ENCODE results near the gene ARHGEF4. TPM values are rescaled to one million over a fixed set of nuclear protein-coding genes. Genes with fewer than 3 reads are reported as not detected.

ARHGEF4 gene
- 2.9 TPM for polyA plus RNA-seq (2012; ENCODE audit: insufficient read depth, insufficient read length)

DNA sequence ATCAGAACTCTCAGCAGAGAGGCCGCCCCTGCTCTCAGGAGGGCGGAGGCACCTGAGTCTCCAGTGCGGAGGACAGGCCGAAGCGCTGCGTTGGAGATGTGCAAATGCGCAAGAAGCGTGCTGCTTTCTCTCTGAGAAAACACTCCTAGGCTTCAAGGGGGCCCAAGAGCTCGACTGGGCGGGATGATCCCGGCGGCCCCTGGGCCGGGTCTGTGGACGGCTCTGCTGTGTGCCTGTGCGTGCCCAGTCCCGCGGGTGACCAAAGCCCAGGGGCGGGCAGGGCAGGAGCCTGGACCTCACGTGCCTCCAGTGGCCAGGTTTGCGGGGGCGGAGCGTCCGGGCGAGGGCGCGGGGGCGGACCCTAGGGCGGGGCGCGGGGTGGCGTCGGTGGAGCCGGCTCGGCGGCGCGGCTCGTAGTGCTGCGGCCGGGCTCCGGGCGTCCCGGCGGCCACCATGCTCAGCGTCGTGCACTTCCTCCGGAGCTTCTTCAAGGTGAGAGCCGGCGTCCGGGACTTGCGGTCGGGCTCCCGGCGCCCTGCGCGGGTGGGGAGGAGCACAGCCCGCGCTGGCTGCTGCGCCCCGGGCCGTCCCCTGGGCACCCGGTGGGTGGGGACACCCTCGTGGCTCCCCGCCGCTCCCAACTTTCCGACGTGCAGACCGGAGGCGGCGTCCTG is at the start of gene ARHGEF4:
TSS of gene ARHGEF4 (plus strand) at position 414 of the 674 bp plus-strand sequence. CDS start at position 454, 40 bp downstream.
- no peak for DNase-seq (ENCODE audit: low read depth, low spot score)
- H3K4me3 ChIP-seq (ENCODE audit: low read length): no peak within 1 kb of the TSS

DNA sequence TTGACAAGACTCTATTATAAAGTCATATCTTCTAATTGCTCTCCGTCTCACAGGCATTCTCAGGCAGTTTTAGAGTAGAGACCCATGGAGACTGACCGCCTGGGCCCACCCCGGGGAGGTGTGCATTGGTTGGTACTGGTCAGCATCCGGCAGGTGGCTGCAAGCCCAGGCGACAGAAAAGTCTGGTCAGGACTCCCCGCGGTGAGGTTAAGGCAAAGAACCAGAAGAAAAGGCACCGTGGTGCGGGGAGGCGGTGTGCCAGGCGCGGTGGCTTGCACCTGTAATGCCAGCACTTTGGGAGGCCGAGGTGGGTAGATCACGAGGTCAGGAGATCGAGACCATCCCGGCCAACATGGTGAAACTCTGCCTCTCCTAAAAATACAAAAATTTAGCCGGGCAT is 48.9 kb upstream of the ARHGEF4 start:
- DNase-seq (ENCODE audit: low read depth, low spot score): no peak
- no peak overlapping the region for H3K4me3 ChIP-seq (ENCODE audit: low read length)

- no peak overlapping the region for H3K4me3 ChIP-seq (ENCODE audit: low read length)
- DNase-seq (ENCODE audit: low read depth, low spot score): no peak
Measured at GRCh38 chr2:130790312-130790711, 46.4 kb upstream of the ARHGEF4 start.

- no peak overlapping the region for H3K4me3 ChIP-seq (ENCODE audit: low read length)
- DNase-seq (ENCODE audit: low read depth, low spot score): no peak
Measured at GRCh38 chr2:130790804-130791616, 45.7 kb upstream of the ARHGEF4 start.

GRCh38 chr2:130791617-130791939 is 45.1 kb upstream of the ARHGEF4 start:
- DNase-seq (ENCODE audit: low read depth, low spot score): no peak
- H3K4me3 ChIP-seq (ENCODE audit: low read length): no peak overlapping the region

- no peak for DNase-seq (ENCODE audit: low read depth, low spot score)
- no peak overlapping the region for H3K4me3 ChIP-seq (ENCODE audit: low read length)
Measured at GRCh38 chr2:130795431-130795830, 41.3 kb upstream of the ARHGEF4 start.

DNA sequence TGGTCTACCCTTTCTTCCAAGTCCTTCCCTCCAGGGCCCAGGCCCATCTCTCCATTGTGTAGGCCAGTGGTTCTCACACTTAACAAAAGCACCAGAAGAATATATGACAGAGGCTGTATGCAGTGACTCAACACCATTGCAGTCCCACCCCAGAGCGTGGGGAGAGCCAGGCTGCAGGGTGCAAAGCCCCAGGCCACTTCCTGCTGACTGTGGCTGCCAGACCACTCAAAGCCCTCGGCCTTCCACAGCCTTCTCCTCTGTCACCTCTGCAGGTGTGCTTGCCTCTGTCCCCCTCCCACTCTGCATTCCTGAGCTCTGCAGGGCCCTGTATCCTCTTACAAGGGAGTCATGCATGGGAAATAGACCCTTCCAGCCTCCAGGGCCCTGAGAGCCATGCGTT is 40.4 kb upstream of the ARHGEF4 start:
- DNase-seq (ENCODE audit: low read depth, low spot score): no peak
- no peak overlapping the region for H3K4me3 ChIP-seq (ENCODE audit: low read length)

- peak; percentile 68 for DNase-seq (ENCODE audit: low read depth, low spot score)
- H3K4me3 ChIP-seq (ENCODE audit: low read length): peak overlapping the region; percentile 68
Measured at GRCh38 chr2:130797493-130798435, 39.0 kb upstream of the ARHGEF4 start.

- peak overlapping the region; percentile 68 for H3K4me3 ChIP-seq (ENCODE audit: low read length)
- DNase-seq (ENCODE audit: low read depth, low spot score): no peak
Measured at GRCh38 chr2:130798472-130799218, 38.1 kb upstream of the ARHGEF4 start.

DNA sequence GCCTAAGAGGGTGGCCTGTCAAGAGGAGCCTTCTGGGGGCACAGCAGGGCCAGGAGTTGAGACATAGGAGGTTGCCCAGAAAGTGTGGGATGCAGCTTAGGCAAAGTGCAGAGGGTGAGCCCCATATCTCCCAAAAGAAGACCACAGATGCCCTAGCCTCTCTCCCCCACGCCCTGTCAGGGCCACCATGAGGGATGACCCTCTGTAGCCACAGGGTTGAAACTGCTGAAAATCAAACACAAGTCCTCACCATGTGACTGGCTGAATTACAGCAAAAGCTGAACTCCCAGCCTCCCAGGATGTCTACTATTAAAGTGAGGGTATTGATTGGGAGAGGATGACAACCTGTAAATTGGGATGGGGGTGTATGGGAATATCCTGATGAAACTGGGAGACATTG is 37.4 kb upstream of the ARHGEF4 start:
- DNase-seq (ENCODE audit: low read depth, low spot score): no peak
- H3K4me3 ChIP-seq (ENCODE audit: low read length): no peak overlapping the region

GRCh38 chr2:130805613-130806012 is 31.1 kb upstream of the ARHGEF4 start:
- DNase-seq (ENCODE audit: low read depth, low spot score): no peak
- no peak overlapping the region for H3K4me3 ChIP-seq (ENCODE audit: low read length)

DNA sequence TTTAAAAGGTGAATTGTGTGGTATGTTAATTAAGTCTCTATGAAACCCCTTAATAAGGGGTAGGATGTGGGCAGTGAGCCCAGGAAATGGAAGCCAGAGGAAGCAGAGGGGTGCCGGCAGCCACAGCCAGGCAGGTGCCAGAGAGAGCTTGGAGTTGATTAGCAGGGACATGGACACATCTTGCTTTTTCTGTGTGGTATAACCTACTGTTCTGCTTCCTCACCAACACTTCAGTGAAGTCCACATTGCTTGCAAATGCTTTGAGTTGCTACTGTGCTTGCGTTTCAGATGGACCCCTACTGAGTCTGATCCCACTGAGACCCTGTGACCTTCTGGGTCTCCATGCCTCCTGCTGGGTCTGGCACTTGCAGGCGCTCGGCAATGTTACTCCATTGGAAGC is 30.3 kb upstream of the ARHGEF4 start:
- H3K4me3 ChIP-seq (ENCODE audit: low read length): no peak overlapping the region
- DNase-seq (ENCODE audit: low read depth, low spot score): peak; percentile 24

DNA sequence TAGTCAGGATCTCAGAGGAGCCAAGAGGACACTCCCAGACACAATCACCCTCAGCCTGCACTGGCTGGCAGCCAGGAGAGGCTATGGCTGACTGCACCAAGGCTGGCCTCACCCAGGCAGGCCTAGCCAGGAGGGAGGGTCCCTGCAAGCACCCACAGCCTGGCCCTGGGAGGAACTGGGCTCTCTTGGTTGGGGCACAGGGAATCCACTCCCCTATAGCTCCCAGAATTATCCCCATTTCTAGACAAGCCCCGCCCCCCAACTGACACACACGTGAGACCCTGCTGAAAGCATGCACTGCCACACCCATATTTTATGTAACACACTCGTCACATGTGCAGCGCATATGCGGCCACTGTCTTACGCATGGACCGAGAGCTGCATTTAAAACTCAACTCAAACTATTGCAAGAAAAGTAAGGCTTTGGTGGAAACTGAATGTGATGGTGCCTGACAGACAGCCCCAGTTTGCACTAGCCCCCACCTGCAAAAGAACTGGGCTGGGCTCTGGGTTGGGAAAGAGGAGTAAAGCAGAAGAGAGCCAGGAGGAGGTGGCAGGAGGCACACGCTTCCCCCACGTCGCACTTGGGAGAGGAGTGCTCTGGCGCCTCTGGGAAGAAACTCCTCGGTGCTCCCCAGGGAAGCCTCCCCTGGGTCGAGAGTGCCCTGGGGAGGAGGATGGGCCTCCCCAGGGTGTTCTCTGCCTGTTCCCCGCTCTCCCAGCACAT is 28.9 kb upstream of the ARHGEF4 start:
- H3K4me3 ChIP-seq (ENCODE audit: low read length): no peak overlapping the region
- DNase-seq (ENCODE audit: low read depth, low spot score): no peak

DNA sequence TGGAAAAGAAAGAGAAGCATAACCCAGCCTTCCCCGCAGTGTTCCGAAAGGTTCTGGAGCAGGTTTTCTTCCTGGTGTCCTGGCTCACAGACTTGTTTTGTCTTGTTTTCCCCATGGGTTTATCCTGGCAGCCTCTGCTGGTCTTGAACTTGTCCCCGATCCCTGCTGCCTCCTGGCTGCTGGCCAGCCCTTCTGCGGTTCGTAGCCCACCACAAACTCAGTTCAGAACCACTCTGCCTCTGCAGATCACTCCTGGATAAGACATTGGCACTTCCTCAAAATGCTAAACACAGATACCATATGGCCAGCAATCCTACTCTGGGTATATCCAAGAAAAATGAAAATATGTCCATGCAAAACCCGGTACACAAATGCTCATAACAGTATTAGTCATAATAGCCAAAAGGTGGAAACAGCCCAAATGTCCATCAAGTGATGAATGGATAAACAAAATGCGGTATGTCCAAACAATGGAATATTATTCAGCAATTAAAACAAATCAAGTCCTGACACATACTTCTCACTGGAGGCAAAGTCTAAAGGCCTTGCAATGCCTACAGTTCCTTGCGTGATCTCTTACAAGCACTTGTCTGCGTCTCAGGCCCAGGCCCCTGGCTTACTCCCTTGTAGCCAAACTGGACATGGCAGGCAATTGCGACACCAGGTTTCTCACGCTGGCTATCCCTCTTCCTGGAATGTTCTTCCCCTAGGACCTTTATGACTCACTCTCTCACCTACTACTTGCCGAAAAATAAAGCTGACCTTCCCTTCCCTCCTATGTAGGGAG is 28.0 kb upstream of the ARHGEF4 start:
- H3K4me3 ChIP-seq (ENCODE audit: low read length): no peak overlapping the region
- DNase-seq (ENCODE audit: low read depth, low spot score): peak; percentile 16

GRCh38 chr2:130810490-130810889 is 26.2 kb upstream of the ARHGEF4 start:
- no peak for DNase-seq (ENCODE audit: low read depth, low spot score)
- no peak overlapping the region for H3K4me3 ChIP-seq (ENCODE audit: low read length)

DNA sequence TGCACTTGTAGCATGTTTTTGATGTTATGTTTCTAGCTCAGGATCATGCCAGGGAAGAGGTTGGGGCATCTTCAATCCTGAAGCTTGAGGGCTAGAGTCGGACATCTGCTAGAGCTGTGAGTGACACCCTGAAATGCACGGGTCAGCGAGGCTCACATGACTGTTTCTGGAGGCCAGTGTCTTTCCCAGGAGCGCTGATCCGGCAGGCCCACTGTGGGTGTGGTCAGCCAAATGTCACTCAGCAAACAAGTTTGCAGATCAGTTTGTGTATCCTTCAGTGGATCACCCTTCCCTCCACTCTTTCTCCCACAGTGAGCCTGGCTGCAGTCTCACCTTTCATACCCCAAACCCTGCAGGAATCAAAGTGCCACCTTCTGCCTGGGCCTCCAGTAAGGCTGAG is 23.0 kb upstream of the ARHGEF4 start:
- H3K4me3 ChIP-seq (ENCODE audit: low read length): no peak overlapping the region
- DNase-seq (ENCODE audit: low read depth, low spot score): no peak

GRCh38 chr2:130814931-130815680 is 21.6 kb upstream of the ARHGEF4 start:
- no peak overlapping the region for H3K4me3 ChIP-seq (ENCODE audit: low read length)
- no peak for DNase-seq (ENCODE audit: low read depth, low spot score)
